Femur (tissue), 1 donor: Measurements from ENCODE around the gene NPC1.
"Not testable (repeated sequence)": the region's sequence is repeated elsewhere in the genome, so short reads cannot be mapped to it uniquely, and the experiment has no call there.

ENCODE experiments used
- DNase-seq: peaks from one replicate; pipeline ENCODE4 v3.0.0-alpha.2; 2017

Gene NPC1

DNA sequence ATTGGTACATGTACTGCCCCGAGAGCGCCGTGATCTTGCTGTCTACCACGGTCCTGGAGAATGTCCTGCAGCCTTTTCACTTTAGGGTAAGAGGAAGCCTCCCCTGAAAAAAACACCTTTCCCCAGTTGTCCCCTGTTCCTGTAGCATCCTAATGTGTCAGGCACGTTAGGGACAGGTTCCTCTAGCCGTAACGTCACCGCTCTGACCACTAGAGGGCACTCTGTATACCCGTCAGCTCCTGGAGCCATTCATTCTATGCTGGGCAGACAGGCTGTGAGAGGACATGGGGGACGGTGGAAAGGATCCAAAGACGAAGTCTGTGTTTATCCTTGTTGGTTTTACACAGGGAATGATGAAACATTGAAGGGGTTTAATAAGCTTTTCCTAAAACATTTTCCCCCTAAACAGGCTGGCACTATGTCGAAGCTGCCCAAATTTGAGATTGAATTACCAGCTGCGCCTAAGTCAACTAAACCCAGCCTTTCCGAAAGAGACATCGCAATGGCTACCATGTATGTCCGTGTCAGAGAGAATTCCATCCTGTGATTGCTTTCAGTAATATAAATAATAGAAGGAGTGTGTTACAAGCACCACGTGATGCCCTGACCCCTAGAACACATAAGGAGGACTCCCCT is 70.3 kb downstream of the NPC1 start:
- peak; percentile 79 for DNase-seq

DNA sequence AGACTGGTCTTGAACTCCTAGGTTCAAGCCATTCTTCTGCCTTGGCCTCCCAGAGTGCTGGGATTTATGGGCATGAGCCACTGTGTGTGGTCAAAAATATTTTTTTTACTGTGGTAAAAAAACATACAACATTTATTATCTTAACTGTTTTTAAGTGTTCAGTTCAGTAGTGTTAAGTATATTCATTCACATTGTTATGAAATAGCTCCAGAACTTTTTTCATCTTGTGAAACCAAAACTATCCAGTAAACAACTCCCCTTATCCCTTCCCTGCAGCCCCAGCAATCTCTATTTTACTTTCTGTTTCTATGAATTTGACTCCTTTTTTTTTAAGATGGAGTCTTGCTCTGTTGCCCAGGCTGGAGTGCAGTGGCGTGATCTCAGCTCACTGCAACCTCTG is 73.7 kb downstream of the NPC1 start:
- no peak for DNase-seq

DNA sequence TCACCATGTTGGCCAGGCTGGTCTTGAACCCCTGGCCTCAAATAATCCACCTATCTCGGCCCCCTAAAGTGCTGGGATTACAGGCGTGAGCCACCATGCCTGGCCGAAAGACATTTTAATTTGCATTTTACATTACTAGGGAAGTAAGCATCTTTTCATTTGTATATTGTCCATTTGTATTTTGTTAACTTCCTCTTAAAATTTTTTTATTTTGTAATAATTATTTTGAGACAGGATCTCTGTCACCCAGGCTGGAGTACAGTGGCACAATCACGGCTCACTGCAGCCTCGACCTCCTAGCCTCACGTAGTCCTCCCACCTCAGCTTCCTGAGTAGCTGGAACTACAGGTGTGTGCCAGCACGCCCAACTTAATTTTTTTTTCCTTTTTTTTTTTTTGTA is 74.1 kb downstream of the NPC1 start:
- DNase-seq = not testable (repeated sequence)

DNA sequence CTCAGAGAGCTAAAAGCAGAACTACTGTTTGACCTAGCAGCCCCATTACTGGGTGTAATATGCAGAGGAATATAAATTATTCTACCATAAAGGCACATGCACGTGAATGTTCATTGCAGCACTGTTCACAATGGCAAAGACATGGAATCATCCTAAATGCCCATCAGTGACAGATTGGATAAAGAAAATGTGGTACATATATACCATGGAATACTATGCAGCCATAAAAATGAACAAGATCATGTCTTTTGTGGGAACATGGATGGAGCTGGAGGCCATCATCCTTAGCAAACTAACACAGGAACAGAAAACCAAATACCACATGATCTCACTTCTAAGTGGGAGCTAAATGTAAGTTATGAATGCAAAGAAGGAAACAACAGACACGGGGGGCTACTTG is 75.4 kb downstream of the NPC1 start:
- not testable (repeated sequence) for DNase-seq

DNA sequence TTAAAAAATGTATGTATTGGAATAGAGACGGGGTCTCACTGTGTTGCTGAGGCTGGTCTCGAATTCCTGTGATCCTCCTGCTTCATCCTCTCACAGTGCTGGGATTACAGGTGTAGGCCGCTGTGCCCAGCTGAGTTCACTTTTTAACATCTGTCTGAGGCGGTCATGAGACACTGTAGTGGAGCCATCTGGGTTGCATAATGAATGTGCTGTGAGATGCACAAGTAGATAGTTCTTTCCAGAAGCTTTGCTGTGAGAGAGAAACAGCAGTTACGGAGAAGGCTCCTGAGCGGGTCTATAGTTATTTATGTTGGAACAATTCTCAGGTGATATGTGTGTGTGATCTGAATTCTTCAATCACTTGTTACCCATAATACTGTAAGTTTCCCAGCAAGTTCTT is 79.9 kb downstream of the NPC1 start:
- no peak for DNase-seq

DNA sequence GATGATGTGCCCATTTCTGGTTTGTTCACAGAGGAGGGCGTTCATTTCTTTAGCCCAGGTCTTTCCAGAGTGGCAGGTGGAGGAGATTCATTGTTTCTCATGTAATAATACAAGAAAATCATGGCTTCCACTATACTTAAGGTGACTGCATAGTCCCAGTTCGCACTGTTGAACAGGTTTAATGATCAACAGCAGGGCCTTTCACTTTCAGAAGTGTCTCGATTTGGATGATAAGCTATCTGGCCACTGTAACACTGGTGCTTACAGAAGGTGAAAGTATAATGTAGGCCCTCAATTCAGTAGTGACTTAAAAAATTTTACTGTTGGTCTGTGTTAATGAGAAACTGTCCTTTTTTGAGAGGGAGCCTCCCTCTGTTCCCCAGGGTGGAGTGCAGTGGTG is 81.6 kb downstream of the NPC1 start:
- no peak for DNase-seq

DNA sequence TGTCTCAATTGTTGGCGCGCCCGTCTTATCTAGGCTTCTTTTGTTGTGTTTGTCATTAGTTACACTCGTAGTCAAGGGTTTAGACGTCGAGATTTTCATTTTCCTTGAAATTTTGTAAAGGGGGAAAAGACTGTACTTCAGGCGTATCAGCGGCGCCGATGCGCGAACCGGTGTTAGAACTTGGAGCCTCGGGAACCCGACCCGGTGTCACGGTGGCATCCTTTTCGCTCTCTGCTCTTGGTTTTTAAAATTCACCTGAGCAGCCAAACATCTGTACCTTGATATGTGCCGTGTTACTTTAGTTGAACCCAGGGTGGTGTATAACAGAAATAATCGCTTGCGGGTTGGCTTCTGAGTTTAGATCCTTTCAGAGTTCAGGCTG is 82.4 kb downstream of the NPC1 start:
- DNase-seq = no peak

DNA sequence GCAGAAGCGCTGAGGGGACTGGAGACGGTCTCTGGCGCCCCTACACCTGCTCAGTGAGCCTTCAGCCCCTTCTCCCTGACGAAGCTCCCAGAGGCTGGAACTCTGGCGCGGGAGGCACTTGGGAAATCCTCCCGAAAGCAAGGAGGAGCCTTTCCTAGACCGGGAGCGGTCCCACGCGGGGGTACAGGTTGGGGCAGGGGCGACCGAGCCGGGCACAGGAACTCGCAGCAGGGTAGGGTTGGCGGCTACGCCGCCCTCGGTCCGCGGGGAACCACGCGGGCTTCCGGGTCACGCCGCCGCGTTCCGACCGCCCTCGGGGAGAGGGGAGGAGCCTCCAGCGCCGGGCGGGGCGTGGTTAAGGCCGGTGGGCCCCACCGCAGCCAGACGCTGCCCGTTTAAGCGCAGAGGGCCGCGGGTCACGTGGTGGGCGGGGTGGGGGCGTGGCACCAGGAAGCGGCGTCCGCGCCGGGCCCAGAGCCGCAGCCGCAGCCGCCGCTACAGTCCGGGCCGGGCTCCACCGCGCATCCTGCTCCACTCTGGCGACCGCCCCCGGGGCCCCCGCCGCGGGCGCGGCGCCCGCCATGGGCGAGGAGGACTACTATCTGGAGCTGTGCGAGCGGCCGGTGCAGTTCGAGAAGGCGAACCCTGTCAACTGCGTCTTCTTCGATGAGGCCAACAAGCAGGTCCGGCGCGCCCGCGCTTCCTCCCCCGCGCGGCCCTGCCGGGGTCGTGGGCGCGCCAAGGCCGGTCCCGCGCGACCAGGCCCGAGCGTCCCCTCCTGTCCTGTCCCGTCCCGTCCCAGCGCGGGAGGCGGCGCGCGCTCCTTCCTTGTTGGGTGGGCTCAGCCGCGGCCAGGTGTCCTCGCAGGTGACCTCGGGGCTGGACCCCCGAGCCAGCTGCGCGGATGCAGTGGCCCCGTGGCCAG is 83.0 kb downstream of the NPC1 start, which contains the start of gene RMC1:
Gene RMC1 (plus strand): TSS at position 474 of the 925 bp plus-strand sequence. CDS start 108 bp downstream, at position 582.
- peak; percentile 96 for DNase-seq

DNA sequence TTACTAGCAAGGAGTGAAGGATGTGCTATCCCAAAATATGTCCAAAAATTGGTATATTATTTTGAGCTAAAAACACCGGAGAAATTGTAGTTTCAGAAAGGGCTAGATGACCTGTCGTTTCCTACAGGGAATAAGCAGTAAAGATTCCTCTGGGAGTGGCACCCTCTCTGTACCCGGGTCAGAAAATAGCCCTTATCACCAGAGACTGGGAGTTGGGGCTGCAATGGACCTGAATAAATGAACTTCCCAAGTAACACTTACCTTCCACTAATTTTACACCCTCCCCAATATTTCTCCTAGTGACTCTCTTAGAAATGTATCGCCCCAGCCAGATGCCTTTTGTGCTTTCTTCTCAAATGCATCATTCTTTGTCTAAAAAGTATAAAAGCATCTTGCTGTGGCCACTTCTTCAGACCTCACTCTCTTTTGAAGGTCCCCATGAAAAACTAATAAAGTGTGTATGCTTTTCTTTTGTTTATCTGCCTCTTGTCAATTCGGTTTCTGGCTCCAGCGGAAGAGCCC is 83.7 kb downstream of the NPC1 start:
- no peak for DNase-seq

DNA sequence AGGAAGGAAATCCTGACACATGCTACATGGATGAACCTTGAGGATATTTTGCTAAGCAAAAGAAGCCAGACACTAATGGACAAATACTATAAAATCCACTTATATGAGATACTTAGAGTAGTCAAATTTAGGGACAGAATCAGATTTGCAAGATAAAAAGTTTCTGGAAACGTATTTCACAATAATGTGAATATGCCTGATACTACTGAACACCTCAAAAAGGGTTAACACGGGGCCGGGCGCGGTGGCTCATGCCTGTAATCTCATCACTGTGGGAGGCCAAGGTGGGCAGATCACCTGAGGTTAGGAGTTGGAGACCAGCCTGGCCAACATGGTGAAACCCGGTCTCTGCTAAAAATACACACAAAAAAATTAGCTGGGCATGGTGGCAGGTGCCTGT is 84.7 kb downstream of the NPC1 start:
- no peak for DNase-seq

DNA sequence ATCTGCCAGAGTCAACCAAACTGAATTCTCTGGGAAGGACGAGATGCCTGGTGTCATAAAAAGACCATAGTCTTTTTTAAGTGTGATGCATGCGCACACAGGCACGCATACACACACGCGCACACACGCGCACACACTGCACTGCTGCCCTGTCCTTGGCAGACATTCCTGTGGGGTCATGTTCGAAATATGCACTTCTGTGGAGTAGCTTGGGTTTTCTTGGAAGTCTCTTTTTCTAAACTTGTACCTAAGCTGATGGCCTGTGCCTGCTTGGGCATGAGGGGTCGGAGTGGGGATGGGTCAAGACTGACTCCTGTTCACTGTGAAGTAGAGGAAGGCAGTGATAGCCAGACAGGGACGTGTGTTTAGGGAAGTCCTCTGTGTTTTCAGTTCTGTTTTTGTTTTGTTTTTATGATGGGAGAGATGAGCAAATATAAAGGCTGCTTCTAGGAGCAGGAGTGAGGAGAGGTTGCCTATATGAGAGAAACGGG is 87.0 kb downstream of the NPC1 start:
- DNase-seq = no peak

DNA sequence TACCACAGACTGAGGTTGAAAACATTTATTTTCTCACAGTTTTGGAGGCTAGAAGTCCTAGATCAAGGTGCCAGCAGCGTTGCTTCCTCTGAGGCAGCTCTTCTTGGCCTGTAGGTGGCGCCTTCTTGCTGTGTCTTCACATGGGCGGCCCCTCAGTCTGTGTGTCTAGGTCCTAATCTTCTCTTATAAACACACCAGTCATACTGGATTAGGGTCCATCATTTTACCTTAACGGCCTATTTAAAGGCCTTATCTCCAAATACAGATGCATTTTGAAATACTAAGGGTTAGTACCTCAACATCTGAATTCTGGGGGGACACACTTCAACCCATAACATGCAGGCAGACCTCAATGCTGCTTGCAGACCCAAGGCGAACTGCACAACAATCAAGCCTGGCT is 87.4 kb downstream of the NPC1 start:
- DNase-seq = peak; percentile 58

DNA sequence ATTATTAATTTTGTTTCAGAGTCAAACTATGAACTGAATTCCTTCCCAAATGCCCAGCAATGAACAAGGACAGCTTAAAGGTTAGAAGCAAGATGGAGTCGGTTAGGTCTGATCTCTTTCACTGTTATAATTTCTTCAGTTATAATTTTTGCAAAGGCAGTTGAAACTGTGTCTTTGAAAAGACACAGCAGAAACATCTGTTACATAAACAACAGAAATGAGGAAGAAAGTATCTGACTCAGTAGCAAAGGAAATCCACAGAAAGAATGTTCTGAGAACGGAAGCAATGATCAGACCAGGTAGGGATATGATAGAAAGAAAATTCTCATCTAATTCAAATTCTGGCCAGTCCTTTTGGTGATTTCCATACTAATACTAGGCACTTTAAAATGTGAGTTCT is 88.2 kb downstream of the NPC1 start:
- no peak for DNase-seq

DNA sequence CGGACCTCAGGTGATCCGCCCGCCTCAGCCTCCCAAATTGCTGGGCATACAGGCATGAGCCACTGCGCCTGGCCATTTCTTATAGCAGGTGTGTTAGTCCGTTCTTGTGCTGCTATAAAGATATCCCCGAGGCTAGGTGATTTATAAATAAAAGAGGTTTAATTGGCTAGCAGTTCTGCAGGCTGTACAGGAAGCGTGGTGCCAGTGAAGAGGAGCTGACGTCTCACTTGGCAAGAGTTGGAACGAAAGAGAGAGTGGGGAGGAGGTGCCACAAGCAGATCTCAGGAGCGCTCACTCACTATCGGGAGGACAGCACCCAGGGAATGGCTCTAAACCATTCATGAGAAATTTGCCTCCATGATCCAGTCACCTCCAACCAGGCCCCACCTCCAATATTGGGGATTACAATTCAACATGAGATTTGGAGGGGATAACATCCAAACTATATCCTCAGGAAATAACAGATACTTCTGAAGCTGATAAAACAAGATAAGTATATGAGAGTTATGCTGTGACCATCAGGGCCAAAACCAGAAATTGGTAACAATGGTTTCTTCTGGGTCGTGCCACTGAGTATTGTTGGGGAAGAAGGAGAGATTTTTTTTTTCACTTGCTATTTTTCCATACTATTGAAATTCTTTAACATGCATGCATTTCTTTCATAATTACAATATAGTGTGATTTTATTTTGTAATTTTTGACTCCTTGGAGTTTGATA is 90.4 kb downstream of the NPC1 start:
- no peak for DNase-seq

DNA sequence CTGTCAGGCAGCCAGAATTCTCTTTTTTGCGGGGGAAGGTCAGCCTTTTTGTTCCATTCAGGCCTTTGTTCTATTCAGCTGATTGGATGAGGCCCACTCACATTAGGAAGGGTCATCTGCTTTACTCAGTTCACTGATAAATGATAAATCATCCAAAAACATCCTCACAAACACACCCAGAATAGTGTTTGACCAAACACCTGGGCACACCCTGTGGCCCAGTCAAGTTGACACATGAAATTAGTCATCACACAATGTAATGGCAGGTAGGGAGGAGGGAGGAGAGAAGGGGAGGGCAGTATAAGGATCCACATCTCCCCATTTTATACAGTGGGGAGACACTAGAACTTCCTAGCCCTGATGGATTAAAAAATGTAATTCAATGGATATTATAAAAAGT is 91.3 kb downstream of the NPC1 start:
- no peak for DNase-seq

DNA sequence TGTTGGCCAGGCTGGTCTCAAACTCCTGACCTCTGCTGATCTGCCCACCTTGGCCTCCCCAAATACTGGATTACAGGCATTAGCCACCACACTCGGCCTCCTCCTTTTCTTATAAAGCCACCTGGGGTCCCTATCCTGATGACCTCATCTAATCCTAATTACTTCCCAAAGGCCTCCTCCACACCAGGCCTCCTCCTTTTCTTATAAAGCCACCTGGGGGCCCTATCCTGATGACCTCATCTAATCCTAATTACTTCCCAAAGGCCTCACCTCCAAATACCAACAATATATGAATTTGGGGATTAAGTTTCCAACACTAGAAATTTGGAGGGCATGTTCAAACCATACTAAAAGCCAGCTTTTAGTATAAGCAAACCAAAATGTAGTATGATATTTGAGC is 92.7 kb downstream of the NPC1 start:
- DNase-seq = no peak

DNA sequence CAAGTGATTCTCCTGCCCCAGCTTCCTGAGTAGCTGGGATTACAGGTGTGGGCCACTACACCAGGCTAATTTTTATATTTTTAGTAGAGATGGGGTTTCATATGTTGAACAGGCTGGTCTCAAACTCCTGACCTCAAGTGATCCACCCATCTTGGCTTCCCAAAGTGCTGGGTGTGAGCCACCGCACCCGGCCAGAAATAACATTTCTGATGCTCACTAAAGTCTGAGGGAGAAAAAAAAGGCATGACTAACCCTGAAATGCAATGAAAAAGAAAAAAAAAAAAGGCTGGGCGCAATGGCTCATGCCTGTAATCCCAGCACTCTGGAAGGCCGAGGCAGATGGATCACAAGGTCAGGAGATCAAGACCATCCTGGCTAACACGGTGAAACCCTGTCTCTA is 96.7 kb downstream of the NPC1 start:
- not testable (repeated sequence) for DNase-seq

DNA sequence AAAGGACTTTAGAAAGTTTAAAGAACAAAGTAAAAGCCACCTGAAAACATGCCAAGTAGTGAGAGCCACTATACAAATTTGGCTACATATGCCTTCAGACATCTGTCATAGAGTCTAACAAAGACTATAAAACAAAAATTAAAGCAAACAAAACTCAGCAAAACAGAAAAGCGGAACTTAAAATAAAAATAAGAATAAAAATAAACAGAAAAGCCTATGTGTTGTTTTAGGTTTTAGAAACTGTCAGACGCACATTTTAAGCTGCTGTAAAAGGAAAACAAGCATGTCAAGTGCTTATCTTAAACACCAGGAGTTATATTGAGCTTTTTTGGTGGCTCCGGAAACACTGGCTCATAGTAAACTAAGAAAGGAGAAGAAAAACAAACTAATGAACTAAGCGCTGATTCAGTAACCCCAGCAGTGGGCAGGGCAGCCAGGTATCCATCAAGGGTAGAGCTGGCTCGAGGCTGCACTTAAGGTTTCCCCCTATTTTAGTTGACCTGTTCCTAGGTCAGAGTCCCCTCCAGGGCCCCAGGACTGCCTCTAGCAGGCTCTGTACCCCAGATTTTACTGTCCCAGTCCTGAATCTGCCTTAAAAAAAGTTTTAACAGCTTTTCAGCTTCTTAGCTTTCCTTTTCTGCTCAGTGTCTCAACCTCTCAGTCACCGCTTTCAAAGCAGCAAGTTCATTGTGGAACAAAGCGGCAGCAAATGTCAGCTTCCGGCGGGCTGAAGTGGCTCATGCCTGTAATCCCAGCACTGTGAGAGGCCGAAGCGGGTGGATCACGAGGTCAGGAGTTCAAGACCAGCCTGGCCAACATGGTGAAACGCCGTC is 98.4 kb downstream of the NPC1 start:
- DNase-seq = no peak

DNA sequence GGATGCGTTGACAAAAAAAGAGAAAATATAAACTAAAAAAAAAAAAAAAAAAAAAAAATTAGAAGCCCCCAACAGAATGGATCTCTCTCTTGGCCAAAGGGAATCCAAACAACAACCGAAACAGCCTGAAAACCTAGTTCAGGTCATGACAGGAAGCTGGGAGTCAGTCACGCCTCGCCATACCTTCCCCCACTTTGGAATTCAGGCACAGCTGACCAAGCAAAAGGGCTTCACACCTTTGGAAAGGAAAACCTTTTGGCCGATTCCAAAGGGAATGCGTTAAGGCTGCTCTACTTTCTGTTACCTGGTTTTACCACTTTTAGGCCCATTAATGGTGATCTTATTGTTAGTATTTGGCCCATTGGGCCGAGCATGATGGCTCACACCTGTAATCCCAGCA is 100.9 kb downstream of the NPC1 start:
- DNase-seq = no peak

DNA sequence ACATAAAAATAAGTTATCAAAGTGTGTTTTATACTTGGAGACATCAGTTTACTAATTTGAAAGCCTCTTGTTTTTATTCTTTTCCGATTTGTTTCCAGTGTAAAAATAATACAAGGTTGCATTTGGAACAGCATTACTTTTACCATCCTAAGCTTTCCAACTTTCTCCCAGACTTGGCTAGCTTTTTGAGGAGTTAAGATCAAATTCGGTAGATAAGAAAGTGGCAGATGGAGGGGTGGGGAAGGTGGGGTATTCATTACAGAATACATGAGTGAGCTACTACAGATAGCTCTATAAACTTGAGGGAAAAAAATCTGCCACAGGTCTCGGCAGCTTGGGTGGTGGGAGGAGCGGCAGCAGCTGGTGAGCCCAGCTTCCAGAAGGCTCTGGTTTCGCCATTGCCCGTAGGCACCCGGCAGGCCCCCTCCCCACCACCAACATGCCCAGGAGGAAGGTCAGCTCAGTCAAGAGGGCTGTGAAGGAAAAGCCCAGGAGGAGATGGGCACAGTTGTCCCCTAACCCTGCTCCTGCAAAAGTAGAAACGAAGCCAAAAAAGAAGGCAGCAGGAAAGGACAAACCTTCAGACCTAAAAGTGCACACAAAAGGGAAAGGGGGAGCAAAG is 101.6 kb downstream of the NPC1 start:
- DNase-seq = no peak
